Fibroblast of upper back skin (primary cell): ENCODE results near the gene ASTN2.

Experiments
- DNase-seq: peaks from one replicate; pipeline ENCODE4 v3.0.0-alpha.2; 2013

The ASTN2 gene

GRCh38 chr9:117156144-117156688, 258.6 kb downstream of the ASTN2 start:
- no peak for DNase-seq

GRCh38 chr9:117153021-117153420, 261.8 kb downstream of the ASTN2 start:
- peak; percentile 25 for DNase-seq

GRCh38 chr9:117151716-117152115, 263.1 kb downstream of the ASTN2 start:
- no peak for DNase-seq

- no peak for DNase-seq
Measured at GRCh38 chr9:117149996-117150395, 264.9 kb downstream of the ASTN2 start.

- DNase-seq = no peak
Measured at GRCh38 chr9:117145811-117146490, 268.9 kb downstream of the ASTN2 start.

GRCh38 chr9:117145081-117145480, 269.8 kb downstream of the ASTN2 start:
- DNase-seq = no peak

- DNase-seq = no peak
Measured at GRCh38 chr9:117138231-117138630, 276.6 kb downstream of the ASTN2 start.

GRCh38 chr9:117136461-117136860, 278.4 kb downstream of the ASTN2 start:
- DNase-seq = no peak

- DNase-seq = no peak
Measured at GRCh38 chr9:117135501-117136098, 279.3 kb downstream of the ASTN2 start.

- no peak for DNase-seq
Measured at GRCh38 chr9:117134826-117135500, 279.9 kb downstream of the ASTN2 start.

GRCh38 chr9:117126871-117127270, 288.0 kb downstream of the ASTN2 start:
- DNase-seq = no peak

GRCh38 chr9:117125531-117125930, 289.3 kb downstream of the ASTN2 start:
- no peak for DNase-seq

- no peak for DNase-seq
Measured at GRCh38 chr9:117123729-117124128, 291.1 kb downstream of the ASTN2 start.

- no peak for DNase-seq
Measured at GRCh38 chr9:117122953-117123352, 291.9 kb downstream of the ASTN2 start.

GRCh38 chr9:117122102-117122501, 292.8 kb downstream of the ASTN2 start:
- no peak for DNase-seq

- DNase-seq = peak; percentile 21
Measured at GRCh38 chr9:117121316-117121715, 293.5 kb downstream of the ASTN2 start.

GRCh38 chr9:117120061-117120460, 294.8 kb downstream of the ASTN2 start:
- no peak for DNase-seq

GRCh38 chr9:117116084-117116483, 298.8 kb downstream of the ASTN2 start:
- DNase-seq = peak; percentile 8

- DNase-seq = no peak
Measured at GRCh38 chr9:117114768-117115167, 300.1 kb downstream of the ASTN2 start.

GRCh38 chr9:117104716-117105495, 310.0 kb downstream of the ASTN2 start:
- no peak for DNase-seq

GRCh38 chr9:117104206-117104605, 310.7 kb downstream of the ASTN2 start:
- peak; percentile 60 for DNase-seq

GRCh38 chr9:117103438-117104110, 311.3 kb downstream of the ASTN2 start:
- DNase-seq = no peak

GRCh38 chr9:117101008-117101407, 313.8 kb downstream of the ASTN2 start:
- no peak for DNase-seq
